ENCODE measurements around the gene ARHGEF10L. TPM values are rescaled to one million over a fixed set of nuclear protein-coding genes. Genes with fewer than 3 reads are reported as not detected.
A peak's percentile ranks its signal among the peaks of the same experiment; 100 is the strongest.

The ARHGEF10L gene
- total RNA-seq, 2 donors from 2014 or later = 226 to 301 TPM

DNA sequence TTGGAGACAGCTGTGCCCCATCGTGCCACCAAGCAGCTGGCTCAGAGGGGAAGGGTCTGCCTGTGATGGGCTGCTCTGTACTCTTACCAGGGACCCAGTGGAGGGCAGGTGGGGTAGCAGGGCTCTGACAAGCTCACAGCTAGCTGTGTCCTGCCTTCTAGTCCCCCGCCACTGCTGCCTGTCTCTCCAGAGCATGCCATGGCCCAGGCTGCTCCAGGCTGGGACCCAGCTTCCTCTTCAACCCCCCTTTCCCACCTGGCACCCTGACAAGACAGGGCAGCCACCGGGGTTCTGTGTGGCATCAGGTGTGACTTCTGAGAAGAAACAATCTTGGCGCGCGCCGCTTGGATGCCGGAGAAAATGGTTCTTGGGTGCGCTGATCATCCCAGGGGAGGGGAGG lies 123.3 kb downstream of the ARHGEF10L start:
- Histone ChIP-seq H3K27me3 (replicated peaks; ENCODE audit: insufficient read depth) (no peaks in the 10 kb centered on the region), H3K4me1 (ENCODE audit: control insufficient read depth in 1 of 2, low read depth in 2 of 2) (peaks cover 0 to 22% of the 10 kb centered on the region in 2 donors), H3K27ac (peak overlapping the region; percentile 0 to 43), H3K9me3 (no peaks in the 10 kb centered on the region), H3K4me3 (no peak overlapping the region), H3K36me3 (peaks cover 73% of the 10 kb centered on the region)
- DNase-seq (ENCODE audit: low spot score) (no peak), ATAC-seq (ENCODE audit: insufficient number of reproducible peaks, low FRiP score, low read depth) (no peak)
- TF ChIP-seq, protein P1, sequence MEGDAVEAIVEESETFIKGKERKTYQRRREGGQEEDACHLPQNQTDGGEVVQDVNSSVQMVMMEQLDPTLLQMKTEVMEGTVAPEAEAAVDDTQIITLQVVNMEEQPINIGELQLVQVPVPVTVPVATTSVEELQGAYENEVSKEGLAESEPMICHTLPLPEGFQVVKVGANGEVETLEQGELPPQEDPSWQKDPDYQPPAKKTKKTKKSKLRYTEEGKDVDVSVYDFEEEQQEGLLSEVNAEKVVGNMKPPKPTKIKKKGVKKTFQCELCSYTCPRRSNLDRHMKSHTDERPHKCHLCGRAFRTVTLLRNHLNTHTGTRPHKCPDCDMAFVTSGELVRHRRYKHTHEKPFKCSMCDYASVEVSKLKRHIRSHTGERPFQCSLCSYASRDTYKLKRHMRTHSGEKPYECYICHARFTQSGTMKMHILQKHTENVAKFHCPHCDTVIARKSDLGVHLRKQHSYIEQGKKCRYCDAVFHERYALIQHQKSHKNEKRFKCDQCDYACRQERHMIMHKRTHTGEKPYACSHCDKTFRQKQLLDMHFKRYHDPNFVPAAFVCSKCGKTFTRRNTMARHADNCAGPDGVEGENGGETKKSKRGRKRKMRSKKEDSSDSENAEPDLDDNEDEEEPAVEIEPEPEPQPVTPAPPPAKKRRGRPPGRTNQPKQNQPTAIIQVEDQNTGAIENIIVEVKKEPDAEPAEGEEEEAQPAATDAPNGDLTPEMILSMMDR (IDR thresholded peaks at IDR 0.05) = no peak

DNA sequence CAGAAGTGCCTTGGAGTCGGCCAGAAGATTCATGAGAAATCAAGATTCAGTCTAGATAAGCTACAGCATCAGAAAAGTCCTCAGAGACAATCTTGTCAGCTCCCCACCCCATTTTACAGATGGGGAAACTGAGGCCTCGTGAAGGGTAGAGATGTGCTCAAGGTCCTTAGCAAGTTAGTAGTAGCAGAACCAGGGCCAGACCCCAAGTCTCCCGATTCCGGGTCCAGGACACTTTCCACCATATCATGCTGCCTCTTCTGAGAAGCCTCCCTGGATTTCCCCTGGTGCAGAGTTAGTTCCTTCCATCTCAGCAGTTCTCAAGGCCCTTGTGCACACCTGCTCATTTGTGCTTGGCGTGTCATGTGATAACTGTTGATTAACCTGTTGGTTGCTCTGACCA lies 124.1 kb downstream of the ARHGEF10L start:
- H3K4me1 ChIP-seq (ENCODE audit: control insufficient read depth in 1 of 2, low read depth in 2 of 2) = peaks cover 0 to 31% of the 10 kb centered on the region in 2 donors
- TF ChIP-seq, protein P1 (IDR thresholded peaks at IDR 0.05) = no peak
- ATAC-seq (ENCODE audit: insufficient number of reproducible peaks, low FRiP score, low read depth) (no peak), DNase-seq (ENCODE audit: low spot score) (no peak)
- H3K36me3 ChIP-seq = peaks cover 72% of the 10 kb centered on the region
- no peaks in the 10 kb centered on the region for H3K27me3 ChIP-seq (replicated peaks; ENCODE audit: insufficient read depth)
- no peak overlapping the region for H3K4me3 ChIP-seq
- no peaks in the 10 kb centered on the region for H3K9me3 ChIP-seq
- peak overlapping the region in 1 of 2 donors; percentile 12 for H3K27ac ChIP-seq

DNA sequence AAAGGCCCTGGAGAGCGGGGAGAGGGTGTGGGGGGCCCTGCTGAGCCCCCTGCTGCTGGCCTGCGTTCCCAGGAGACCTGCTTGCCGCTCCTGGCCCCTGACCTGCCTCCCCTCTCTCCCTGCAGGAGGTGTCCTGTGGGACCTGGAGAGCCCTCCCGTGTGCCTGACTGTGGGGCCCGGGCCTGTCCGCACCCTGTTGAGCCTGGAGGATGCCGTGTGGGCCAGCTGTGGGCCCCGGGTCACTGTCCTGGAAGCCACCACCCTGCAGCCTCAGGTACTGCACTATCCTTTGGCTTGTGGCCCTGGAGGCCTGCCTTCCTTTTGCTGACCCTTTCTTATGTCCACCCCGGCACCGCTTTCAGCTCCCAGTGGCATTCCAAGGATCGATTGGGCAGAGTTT lies 124.8 kb downstream of the ARHGEF10L start:
- Histone ChIP-seq H3K4me1 (ENCODE audit: control insufficient read depth in 1 of 2, low read depth in 2 of 2) (peaks cover 5 to 36% of the 10 kb centered on the region in 2 donors), H3K36me3 (peaks cover 71% of the 10 kb centered on the region), H3K27ac (peak overlapping the region in 1 of 2 donors; percentile 12), H3K27me3 (replicated peaks; ENCODE audit: insufficient read depth) (no peaks in the 10 kb centered on the region), H3K9me3 (no peaks in the 10 kb centered on the region), H3K4me3 (no peak overlapping the region)
- TF ChIP-seq, protein P1 (IDR thresholded peaks at IDR 0.05) = no peak
- DNase-seq (ENCODE audit: low spot score) = no peak
- ATAC-seq (ENCODE audit: insufficient number of reproducible peaks, low FRiP score, low read depth) = no peak

DNA sequence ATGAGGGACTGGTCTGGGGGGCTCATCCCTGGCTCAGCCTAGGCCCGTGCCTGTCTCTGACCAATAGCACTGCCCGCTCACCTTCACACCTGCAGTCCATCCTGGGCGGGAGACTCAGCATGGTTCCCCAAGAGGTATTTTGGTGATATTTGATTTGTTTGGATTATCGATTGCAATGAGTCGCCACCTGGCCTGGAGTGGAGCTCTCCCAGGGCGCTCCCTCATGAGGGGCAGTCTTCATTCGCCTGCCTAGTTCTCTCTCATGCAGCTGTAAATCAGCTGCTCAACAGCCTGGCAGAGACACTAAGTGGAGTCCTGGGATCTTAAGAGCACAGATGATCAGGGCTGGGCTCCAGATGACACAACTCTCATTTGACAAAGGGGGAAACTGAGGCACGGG lies 125.6 kb downstream of the ARHGEF10L start:
- Histone ChIP-seq H3K9me3 (no peaks in the 10 kb centered on the region), H3K4me1 (ENCODE audit: control insufficient read depth in 1 of 2, low read depth in 2 of 2) (peaks cover 8 to 41% of the 10 kb centered on the region in 2 donors), H3K4me3 (no peak overlapping the region), H3K27me3 (replicated peaks; ENCODE audit: insufficient read depth) (no peaks in the 10 kb centered on the region), H3K27ac (no peak overlapping the region), H3K36me3 (peaks cover 69% of the 10 kb centered on the region)
- DNase-seq (ENCODE audit: low spot score) (no peak), ATAC-seq (ENCODE audit: insufficient number of reproducible peaks, low FRiP score, low read depth) (no peak)
- TF ChIP-seq, protein P1 (IDR thresholded peaks at IDR 0.05) = no peak

DNA sequence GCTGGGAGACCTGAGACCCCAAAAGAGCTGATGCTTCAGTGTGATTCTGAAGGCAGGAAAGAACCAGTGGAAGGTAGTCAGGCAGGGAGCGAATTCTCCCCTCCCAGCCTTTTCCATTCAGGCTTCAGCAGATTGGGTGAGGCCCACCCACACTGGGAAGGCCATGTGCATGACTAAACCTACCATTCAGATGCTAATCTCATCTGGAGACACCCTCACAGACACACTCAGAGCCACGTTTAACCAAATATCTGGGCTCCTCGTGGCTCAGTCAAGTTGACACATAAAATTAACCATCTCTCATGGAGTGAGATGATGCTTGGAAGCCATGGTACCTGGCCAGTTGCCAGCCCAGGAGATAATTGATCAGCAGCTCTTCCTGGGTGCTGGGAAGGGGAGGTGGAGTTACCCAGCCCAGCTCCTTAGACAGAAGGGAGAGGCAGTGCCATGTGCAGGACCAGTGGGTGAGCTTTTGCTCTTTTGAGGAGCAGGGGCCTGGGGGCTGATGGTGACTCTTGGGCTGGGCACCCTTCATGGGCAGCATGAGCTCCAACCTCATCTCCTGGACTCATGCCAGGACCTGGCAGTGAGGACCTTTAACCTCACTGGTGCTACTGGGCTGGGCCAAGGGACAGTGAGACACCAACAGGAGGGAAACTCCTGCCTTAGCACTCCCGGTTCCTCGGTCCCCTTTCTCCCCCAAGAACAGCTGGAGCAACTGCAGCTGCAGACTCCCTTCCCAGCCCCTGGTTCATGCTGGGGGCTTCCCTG lies 126.6 kb downstream of the ARHGEF10L start:
- TF ChIP-seq, protein P1 (IDR thresholded peaks at IDR 0.05) = no peak
- peaks cover 66% of the 10 kb centered on the region for H3K36me3 ChIP-seq
- no peak for ATAC-seq (ENCODE audit: insufficient number of reproducible peaks, low FRiP score, low read depth)

More for the DNA sequence above, 126.6 kb downstream of the ARHGEF10L start:
- Histone ChIP-seq H3K9me3 (no peaks in the 10 kb centered on the region), H3K27me3 (replicated peaks; ENCODE audit: insufficient read depth) (no peaks in the 10 kb centered on the region), H3K27ac (peak overlapping the region; percentile 15 to 43), H3K4me1 (ENCODE audit: control insufficient read depth in 1 of 2, low read depth in 2 of 2) (peaks cover 8 to 52% of the 10 kb centered on the region in 2 donors), H3K4me3 (no peak overlapping the region)
- no peak for DNase-seq (ENCODE audit: low spot score)

Measured in thoracic aorta (tissue), 2 donors.